Fibroblast of lung (primary cell): ENCODE data around the gene NANS. TPM values are rescaled to one million over a fixed set of nuclear protein-coding genes. Genes with fewer than 3 reads are reported as not detected.

ENCODE experiments used
- DNase-seq, 2 donors: peaks; one replicate each; pipeline versions ENCODE4 v3.0.0 to v3.0.0-alpha.2; 2010; ENCODE audit warnings: low read depth in 2 of 2
- H2AFZ ChIP-seq: 2 replicates; pipeline ENCODE4 v1.5.1; 2012; ENCODE audit warnings: low read length, control low read depth, inconsistent platforms
- H3K27ac ChIP-seq: 2 replicates; pipeline ENCODE4 v1.5.1; 2011; ENCODE audit warnings: low read length, control low read depth; ENCODE audit not compliant: insufficient read depth
- H3K27me3 ChIP-seq: 2 replicates; pipeline ENCODE4 v1.5.1; 2011; ENCODE audit warnings: mild to moderate bottlenecking, low read length; ENCODE audit not compliant: control insufficient read depth, insufficient read depth
- H3K36me3 ChIP-seq: 2 replicates; pipeline ENCODE4 v1.5.1; 2011; ENCODE audit warnings: low read length; ENCODE audit not compliant: control insufficient read depth, insufficient read depth
- H3K4me1 ChIP-seq: 2 replicates; pipeline ENCODE4 v1.5.1; 2011; ENCODE audit warnings: low read length; ENCODE audit not compliant: control insufficient read depth, insufficient read depth; ENCODE audit errors: extremely low read depth
- H3K4me2 ChIP-seq: 2 replicates; pipeline ENCODE4 v1.5.1; 2011; ENCODE audit warnings: low read length, control low read depth; ENCODE audit not compliant: insufficient read depth; ENCODE audit errors: extremely low read depth
- H3K4me3 ChIP-seq, 4 experiments: fragments of 200-600 bp in 1 of 4; sonication (generic) in 1 of 4; replicated peaks in 1 of 4; 2 replicates each; pipeline ENCODE4 v1.5.1; 2011 to 2016; ENCODE audit warnings: low read length in 4 of 4, low read depth in 3 of 4, mild to moderate bottlenecking in 3 of 4, control low read depth in 2 of 4, inconsistent platforms in 1 of 4, mixed read lengths in 1 of 4; ENCODE audit not compliant: insufficient read depth in 1 of 4; ENCODE audit errors: control extremely low read depth in 1 of 4
- H3K79me2 ChIP-seq: 2 replicates; pipeline ENCODE4 v1.5.1; 2012; ENCODE audit warnings: mild to moderate bottlenecking, low read length, inconsistent platforms; ENCODE audit not compliant: control insufficient read depth, insufficient read depth
- H3K9ac ChIP-seq: 2 replicates; pipeline ENCODE4 v1.5.1; 2011; ENCODE audit warnings: mild to moderate bottlenecking, low read length, control low read depth; ENCODE audit not compliant: insufficient read depth
- H3K9me3 ChIP-seq: 2 replicates; pipeline ENCODE4 v1.5.1; 2012; ENCODE audit warnings: low read depth, low read length; ENCODE audit not compliant: control insufficient read depth, insufficient read depth
- H4K20me1 ChIP-seq: 2 replicates; pipeline ENCODE4 v1.5.1; 2011; ENCODE audit warnings: low read length; ENCODE audit not compliant: control insufficient read depth, insufficient read depth; ENCODE audit errors: extremely low read depth
- CTCF ChIP-seq, 2 donors: IDR thresholded peaks in 1 of 2; conservative IDR thresholded peaks in 1 of 2; 1 replicate in 1 of 2; 2 replicates in 1 of 2; pipeline ENCODE4 v1.5.1; 2011 to 2012; ENCODE audit warnings: low read length in 2 of 2, control low read depth in 1 of 2, inconsistent platforms in 1 of 2, low read depth in 1 of 2, mild to moderate bottlenecking in 1 of 2
- EZH2 ChIP-seq: IDR thresholded peaks from 2 replicates; pipeline ENCODE4 v1.5.1; 2012; ENCODE audit warnings: low read length, control low read depth, mild to moderate bottlenecking; ENCODE audit errors: missing control alignments
- polyA plus RNA-seq, 2 donors: library from polyadenylated mRNA; depleted of rRNA in 1 of 2; stranded (reverse) in 1 of 2; unstranded in 1 of 2; fragments of >200 nt; gene quantifications; 2 replicates each; pipeline ENCODE4 v1.2.1, GENCODE V29; 2011 to 2012; ENCODE audit warnings: missing spikeins in 1 of 2
- total RNA-seq: library from RNA; depleted of rRNA; stranded (reverse); fragments of >200 nt; gene quantifications from 2 replicates; pipeline ENCODE4 v1.2.1, GENCODE V29; 2014

NANS gene
- total and polyA plus RNA-seq, 2 donors (not counting 1 experiment from before 2014, with no cell fraction given) = 83.9 to 105 TPM

- H3K27me3 ChIP-seq = no peaks in the 10 kb centered on the region
- H3K4me3 ChIP-seq = peak overlapping the region; percentile 63 to 87 (median 78)
- DNase-seq = peak; percentile 14 to 21
- H3K79me2 ChIP-seq = peaks cover 28% of the 10 kb centered on the region
- peak overlapping the region; percentile 90 for H3K4me2 ChIP-seq
- H3K9me3 ChIP-seq = no peaks in the 10 kb centered on the region
- H3K9ac ChIP-seq = peak overlapping the region; percentile 98
- no peaks in the 10 kb centered on the region for H3K4me1 ChIP-seq
- H3K36me3 ChIP-seq = peaks cover 6% of the 10 kb centered on the region
- H4K20me1 ChIP-seq = no peaks in the 10 kb centered on the region
- TF ChIP-seq CTCF (conservative IDR thresholded peaks at IDR 0.05 in 1 of 2, IDR thresholded peaks at IDR 0.05 in 1 of 2; ENCODE audit: low read depth in 1 of 2, low read length in 2 of 2) (no peak), EZH2 (no peak)
- no peak overlapping the region for H2AFZ ChIP-seq
- H3K27ac ChIP-seq = peak overlapping the region; percentile 89
These were observed 737 bp downstream of the NANS start for GRCh38 chr9:98057138-98057799.

- peaks cover 10% of the 10 kb centered on the region for H3K36me3 ChIP-seq
- H4K20me1 ChIP-seq = no peaks in the 10 kb centered on the region
- DNase-seq = no peak
- peaks cover 26% of the 10 kb centered on the region for H3K79me2 ChIP-seq
- H3K4me2 ChIP-seq = no peak overlapping the region
- H3K27ac ChIP-seq = no peak overlapping the region
- no peak overlapping the region for H2AFZ ChIP-seq
- H3K9me3 ChIP-seq = no peaks in the 10 kb centered on the region
- TF ChIP-seq CTCF (conservative IDR thresholded peaks at IDR 0.05 in 1 of 2, IDR thresholded peaks at IDR 0.05 in 1 of 2; ENCODE audit: low read depth in 1 of 2, low read length in 2 of 2) (no peak), EZH2 (no peak)
- no peaks in the 10 kb centered on the region for H3K27me3 ChIP-seq
- H3K9ac ChIP-seq = no peak overlapping the region
- H3K4me3 ChIP-seq = no peak overlapping the region
- no peaks in the 10 kb centered on the region for H3K4me1 ChIP-seq
These were observed 5.6 kb downstream of the NANS start for GRCh38 chr9:98062161-98062560.

DNA sequence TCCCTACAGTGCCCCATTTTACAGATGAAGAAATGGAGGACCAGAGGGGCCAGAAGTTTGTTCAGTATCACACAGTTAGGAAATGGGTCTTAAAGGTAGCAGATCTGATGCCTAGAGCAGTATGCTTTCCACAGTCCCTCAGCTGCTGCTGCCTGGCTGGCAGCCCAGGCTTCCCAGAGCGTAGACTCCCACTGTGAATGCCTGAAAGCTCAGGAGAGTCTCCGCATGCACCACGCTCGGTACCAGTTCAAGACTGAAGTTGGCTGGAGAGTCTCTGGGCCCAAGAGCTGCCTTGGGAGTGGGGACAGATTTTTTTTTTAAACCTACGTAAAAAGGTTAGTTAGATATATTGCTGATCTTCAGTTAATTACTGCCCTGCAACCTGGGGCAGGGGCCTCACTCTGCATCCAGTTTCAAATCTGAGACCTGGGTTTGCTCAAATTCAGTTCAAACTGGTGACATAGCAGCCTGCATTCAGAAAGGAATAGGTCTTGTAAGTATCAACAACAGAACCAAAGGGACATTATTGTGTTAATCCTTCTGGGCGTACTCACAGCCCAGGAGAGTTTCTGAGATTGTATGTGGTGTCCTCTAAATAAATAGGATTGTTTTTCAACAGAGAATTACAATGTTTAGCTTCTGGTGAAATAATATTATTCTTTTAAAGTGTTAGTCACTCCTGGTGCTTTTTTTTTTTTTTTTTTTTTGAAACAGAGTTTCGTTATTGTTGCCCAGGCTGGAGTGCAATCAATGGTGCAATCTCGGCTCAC lies 8.3 kb downstream of the NANS start:
- H3K4me3 ChIP-seq = no peak overlapping the region
- no peak overlapping the region for H2AFZ ChIP-seq
- no peak for DNase-seq
- H3K9me3 ChIP-seq = no peaks in the 10 kb centered on the region
- H3K9ac ChIP-seq = no peak overlapping the region
- H4K20me1 ChIP-seq = no peaks in the 10 kb centered on the region
- no peak overlapping the region for H3K4me2 ChIP-seq
- TF ChIP-seq CTCF (conservative IDR thresholded peaks at IDR 0.05 in 1 of 2, IDR thresholded peaks at IDR 0.05 in 1 of 2; ENCODE audit: low read depth in 1 of 2, low read length in 2 of 2) (no peak), EZH2 (no peak)
- peaks cover 10% of the 10 kb centered on the region for H3K36me3 ChIP-seq
- H3K27me3 ChIP-seq = no peaks in the 10 kb centered on the region
- H3K4me1 ChIP-seq = no peaks in the 10 kb centered on the region
- no peak overlapping the region for H3K27ac ChIP-seq
- peaks cover 6% of the 10 kb centered on the region for H3K79me2 ChIP-seq
